ENCODE results near the gene SDK1.
A peak's percentile ranks its signal among the peaks of the same experiment; 100 is the strongest.

The SDK1 gene

DNA sequence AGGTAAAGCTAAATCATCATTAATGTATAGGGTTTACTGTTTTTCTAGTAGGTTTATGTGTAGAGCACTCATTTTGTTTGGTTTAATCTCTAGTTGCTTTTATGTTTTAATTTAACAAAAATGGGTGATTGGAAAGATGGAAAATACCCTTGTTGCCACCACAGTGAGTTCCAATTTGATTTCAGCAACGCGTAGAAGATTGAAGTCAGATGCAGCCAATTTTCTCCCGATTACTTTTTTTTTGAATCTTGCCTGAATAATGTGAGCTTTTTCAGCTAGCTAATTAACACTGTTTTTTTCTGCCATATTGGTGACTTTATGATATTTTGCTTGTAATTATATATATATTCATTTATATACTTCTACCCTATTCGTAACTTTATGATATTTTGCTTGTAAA, 293.8 kb downstream of the SDK1 start:
- no peak for DNase-seq

- DNase-seq: peak; percentile 69
Observed at GRCh38 chr7:3598854-3599253, 297.8 kb downstream of the SDK1 start.

DNA sequence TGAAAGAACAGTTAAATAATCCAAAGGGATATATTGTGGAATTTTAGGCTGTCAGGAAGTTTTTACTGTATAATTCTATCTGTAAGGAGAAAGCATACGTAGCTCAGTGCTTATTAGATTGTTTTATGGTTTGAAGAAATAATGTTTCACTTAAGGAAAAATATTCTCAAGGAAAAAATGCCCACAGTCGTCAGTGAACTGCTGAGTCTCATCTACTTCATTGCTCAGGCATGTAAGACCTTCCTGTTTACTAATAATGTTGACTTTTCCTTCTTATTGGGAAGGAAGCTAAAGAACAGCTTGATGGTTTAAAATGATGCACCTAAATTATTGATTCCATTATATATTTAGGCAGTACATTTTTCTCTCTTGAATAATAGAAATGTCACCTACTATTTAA, 304.2 kb downstream of the SDK1 start:
- DNase-seq: no peak

DNA sequence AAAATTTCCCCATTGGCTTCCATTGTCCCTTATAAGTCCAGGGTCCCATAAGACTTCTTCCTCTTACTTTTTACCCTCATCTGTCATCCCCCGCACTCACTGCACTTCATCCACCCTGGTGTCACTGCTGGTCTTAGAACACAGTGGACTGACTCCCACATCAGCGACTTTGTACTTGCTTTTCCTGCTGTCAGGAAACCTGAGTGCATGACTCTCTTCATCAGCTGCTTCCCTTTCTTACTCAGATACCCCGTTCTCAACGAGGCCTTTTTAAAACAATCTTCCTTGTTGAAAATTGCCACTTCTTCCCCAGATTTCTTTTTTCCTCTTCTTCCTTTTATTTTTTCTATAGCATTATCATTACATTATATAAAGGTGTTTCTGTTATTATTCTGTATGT, 305.4 kb downstream of the SDK1 start:
- no peak for DNase-seq

GRCh38 chr7:3607847-3608246, 306.8 kb downstream of the SDK1 start:
- DNase-seq: no peak

GRCh38 chr7:3616306-3616705, 315.3 kb downstream of the SDK1 start:
- DNase-seq: no peak

DNA sequence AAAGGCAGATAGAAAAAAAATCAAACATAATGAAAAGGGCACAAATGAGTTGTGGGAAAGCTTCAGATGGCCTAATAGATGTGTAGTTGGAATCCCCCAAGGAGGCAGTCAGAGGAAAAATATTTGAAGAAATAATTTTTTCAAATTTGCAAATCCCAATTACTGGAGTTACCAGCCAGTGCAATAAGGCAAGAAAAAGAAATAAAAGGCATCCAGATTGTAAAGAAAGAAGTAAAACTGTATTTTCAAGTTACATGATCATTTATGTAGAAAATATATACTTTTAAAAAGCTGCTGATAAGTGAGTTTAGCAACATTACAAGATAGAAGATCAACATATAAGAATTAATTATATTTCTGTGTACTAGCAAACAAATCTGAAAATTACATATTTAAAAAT, 329.0 kb downstream of the SDK1 start:
- no peak for DNase-seq

- peak; percentile 64 for DNase-seq
Observed at GRCh38 chr7:3634396-3634795, 333.3 kb downstream of the SDK1 start.

DNA sequence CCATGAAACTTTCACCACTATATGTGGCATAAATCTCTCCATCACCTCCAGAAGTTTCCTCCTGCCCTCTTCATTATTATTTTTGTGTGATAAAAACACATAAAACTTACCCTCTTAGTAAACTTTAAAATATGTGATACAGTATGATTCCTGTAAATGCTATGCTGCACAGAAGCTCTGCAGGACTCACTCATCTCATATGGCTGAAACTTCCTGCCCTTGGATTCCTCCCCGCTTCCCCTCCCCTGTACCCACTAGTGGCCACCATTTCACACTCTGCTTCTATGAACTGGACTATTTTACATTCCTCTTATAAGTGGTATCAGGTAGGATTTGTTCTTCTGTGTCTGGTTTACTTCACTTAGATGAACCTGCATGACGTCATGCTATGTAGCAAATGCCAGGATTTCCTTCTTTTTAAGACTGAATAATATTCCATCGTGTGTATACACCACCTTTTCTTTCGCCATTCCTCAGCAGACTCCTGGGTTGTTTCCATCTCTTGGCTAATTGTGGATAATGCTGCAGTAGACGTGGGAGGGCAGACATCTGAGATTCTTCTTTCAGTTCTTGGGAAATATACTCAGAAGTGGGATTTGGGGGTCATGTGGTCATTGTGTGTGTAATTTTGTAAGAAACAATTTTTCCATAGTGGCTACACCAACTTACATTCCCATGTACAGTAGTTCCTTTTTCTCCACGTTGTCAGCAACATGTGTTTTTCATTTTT, 335.2 kb downstream of the SDK1 start:
- no peak for DNase-seq

- DNase-seq: no peak
Observed at GRCh38 chr7:3639253-3639652, 338.2 kb downstream of the SDK1 start.

DNA sequence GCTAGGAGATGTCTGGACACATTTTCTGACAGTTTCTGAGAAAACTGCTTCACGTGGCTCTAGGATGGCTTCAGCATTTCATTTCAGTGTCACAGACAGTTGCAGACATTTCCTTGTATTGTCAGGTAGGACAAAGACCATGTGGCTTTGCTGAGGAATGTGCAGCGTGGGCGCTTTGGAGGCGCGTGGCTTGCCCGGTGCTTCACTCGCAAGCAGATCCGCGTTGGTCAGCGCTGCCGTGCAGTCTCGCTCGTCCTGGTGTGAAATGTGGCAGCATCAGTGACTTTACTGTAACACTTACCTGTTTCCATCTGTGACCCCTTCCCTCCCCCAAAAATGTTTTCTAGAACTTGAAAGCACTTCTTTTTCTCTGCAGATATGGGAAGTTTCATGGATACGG, 340.5 kb downstream of the SDK1 start:
- no peak for DNase-seq

DNA sequence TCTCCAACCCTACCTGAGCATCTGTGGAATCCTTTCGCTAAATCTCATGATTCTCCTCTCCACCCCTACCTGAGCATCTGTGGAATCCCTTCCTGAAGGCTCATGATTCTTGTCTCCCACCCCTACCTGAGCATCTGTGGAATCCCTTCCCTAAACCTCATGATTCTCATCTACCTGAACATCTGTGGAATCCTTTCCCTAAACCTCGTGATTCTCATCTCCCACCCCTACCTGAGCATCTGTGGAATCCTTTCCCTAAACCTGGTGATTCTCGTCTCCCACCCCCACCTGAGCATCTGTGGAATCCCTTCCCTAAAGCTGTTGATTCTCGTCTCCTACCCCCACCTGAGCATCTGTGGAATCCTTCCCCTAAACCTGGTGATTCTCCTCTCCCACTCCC, 342.0 kb downstream of the SDK1 start:
- DNase-seq: no peak

DNA sequence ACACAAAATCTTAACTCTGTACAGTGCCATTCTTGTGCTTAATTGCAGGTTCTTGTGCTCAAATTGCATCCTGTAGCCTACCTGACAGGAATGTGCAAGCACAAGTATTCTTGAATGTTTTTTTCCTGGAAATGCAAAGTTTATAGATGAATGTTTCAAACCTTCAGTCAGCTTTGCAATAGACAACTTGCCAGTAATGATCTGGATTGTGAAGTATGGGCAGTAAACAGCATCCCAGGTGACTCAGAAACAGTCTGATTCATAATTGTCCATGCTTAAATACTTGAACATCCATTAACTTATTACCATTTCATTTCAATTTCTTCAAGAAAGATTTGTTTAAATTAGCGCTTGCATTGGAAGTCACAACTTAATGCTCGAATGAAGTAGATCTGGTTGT, 347.2 kb downstream of the SDK1 start:
- DNase-seq: no peak

GRCh38 chr7:3649250-3649649, 348.2 kb downstream of the SDK1 start:
- no peak for DNase-seq

DNA sequence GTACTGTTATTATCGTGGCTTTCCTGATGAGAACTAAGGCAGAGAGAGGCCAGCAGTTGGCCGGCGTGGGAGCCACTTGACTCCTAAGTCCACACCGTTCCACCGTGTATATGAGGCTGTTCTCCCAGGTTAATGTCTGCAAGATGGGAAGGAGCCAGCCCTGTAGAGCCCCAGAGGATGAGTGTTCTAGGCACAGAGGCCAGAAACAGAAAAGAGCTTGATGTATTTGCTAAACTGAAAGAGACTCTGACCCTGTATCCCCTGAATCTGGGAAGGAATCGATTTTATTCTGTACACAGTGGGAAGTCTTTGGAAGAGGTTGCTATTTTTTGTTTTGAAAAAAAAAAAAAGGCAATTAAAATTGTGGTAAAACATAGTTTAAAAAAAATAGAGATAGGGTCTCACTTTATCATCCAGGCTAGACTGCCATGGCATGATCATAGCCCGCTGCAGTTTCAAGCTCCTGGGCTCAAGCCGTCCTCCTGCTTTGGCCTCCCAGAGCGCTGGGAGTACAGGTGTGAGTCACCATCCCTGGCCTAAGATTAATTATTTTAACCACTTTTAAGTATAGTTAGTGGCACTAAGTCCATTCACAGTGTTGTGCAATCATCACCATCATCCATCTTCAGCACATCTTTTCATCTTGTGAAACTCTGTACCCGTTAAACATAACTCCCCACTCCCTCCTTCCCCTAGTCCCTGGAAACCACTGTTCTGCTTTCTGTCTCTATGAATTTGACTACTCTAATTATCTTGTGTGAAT, 348.8 kb downstream of the SDK1 start:
- DNase-seq: no peak

DNA sequence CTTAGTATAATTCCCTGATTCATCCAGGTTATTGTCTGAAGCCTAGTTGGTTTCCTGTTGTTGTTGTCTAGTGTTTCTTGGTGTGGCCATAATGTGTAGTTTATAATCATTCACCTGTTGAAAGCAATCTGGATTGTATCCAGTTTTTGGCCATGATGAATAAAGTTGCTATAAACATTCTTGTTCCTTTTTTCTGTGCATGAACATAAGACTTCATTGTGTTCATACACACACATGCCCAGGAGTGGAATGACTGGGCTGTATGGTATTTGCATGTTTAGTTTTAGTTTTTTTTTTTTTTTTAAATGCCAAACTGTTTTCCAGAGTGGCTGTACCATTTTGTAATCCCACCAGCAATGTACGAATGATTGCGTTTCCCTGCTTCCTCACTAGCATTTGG, 349.8 kb downstream of the SDK1 start:
- no peak for DNase-seq

GRCh38 chr7:3655635-3656034, 354.6 kb downstream of the SDK1 start:
- DNase-seq: no peak

GRCh38 chr7:3657206-3657605, 356.2 kb downstream of the SDK1 start:
- no peak for DNase-seq

DNA sequence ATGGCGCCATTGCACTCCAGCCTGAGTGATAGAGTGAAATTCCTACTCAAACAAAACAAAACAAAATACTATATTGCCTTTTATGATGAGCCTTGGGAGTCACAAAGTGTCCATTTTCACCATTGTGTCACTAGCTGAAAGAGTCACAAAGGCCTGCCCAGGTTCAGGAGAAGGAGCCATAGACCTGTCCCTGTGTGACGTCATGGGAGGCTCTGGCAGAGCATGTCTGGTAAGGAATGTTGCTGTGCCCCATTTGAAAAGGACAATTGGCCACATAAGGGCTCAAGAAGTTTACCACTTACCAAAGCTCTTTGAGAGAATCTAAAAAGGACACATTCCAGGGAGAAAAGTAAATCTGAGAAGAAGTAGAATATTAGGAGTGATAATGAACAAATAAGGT, 367.7 kb downstream of the SDK1 start:
- DNase-seq: no peak

GRCh38 chr7:3670898-3671297, 369.8 kb downstream of the SDK1 start:
- DNase-seq: no peak

GRCh38 chr7:3673524-3673923, 372.5 kb downstream of the SDK1 start:
- no peak for DNase-seq

DNA sequence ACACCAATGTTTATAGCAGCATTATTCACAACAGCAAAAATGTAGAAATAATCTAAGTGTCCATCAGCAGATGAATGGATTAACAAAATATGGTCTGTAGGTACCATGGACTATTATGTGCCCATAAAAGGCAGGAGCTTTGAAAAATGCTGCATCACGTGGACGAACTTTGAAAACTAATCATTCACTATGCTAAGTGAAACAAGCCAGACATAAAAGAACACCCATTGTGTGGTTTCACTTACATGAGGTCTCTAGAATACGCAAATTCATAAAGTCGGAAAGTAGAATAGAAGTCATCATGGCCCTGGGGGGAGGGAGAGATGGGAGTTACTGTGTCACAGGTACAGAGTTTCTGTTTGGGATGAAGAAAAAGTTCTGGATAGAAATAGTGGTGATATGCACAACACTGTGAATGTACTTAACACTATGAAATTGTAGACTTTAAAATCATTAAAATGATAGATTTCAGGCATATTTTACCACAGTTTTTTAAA, 377.3 kb downstream of the SDK1 start:
- no peak for DNase-seq

DNA sequence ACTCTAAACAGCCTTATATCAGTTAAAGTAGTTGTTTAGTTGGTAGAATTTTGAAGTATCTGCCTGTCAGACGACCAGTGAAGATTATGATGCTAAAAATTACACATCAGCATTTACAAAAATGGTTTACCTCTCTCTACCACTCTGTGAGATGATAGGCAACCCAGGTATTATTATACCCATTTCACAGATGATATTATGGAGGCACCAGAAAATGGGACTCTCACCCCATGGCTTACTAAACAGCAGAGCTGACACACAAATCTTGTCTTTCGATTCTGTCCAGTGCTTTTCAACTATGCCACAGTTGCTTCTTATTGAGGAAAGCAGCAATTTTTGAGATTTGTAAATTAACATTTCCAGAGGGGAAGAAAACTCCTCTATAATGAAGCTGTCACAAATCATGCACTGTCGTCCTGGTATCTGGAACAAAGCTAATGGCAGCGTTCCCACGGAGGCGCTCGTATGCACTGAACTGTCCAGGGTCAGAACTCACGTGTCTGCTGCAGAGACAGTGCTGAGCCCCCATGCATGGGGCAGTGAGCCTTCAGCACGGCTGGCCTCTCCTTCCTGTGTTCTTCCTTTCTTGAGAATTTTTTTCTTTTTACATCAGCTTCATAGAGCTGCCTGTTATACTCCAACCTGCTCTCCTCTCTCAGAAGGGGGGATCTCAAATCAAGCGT, 381.1 kb downstream of the SDK1 start:
- DNase-seq: no peak
